ENCODE measurements around the gene NFKB2.

NFKB2 gene

GRCh38 chr10:102420181-102420713 lies 24.7 kb downstream of the NFKB2 start:
- TF ChIP-seq ZSCAN16 (tag by site-specific recombination; IDR thresholded peaks at IDR 0.05) = no peak
- TF ChIP-seq MEIS1 (CRISPR knock-in tag; IDR thresholded peaks at IDR 0.05; ENCODE audit: borderline replicate concordance) = no peak
- no peak for TF ChIP-seq ZSCAN5A (tag by site-specific recombination; IDR thresholded peaks at IDR 0.05)
- TF ChIP-seq ZBTB20 (tag by site-specific recombination; IDR thresholded peaks at IDR 0.05) = 0 out of 2 replicates have a peak, but pooled peaks have one; percentile 12
- TF ChIP-seq REST (tag by site-specific recombination; IDR thresholded peaks at IDR 0.05) = peak; percentile 61
- peak; percentile 8; the same call in 1 of the 2 replicates for TF ChIP-seq PRDM10 (tag by site-specific recombination; IDR thresholded peaks at IDR 0.05)
- CTCF ChIA-PET = interaction anchor here (0.6 to 5.6 kb wide), 10 partner anchors 10 to 190 kb away, joined by 3 to 57 read pairs (median 6); partner anchors contain the start of genes CUEDC2 and NFKB2
- no peaks in the 10 kb centered on the region for H3K9me3 ChIP-seq (ENCODE audit: control insufficient read depth, insufficient read depth, low read depth, low read length)
- peaks cover 0 to 28% of the 10 kb centered on the region in 2 experiments; a peak in 1 of 3 replicates for H3K36me3 ChIP-seq (ENCODE audit: control insufficient read depth in 2 of 2, insufficient read depth in 1 of 2, low read length in 2 of 2)
- POLR2A ChIA-PET = interaction anchor here (0.6 to 5.2 kb wide), 13 partner anchors 8 to 296 kb away, joined by 3 to 42 read pairs (median 5); partner anchors contain the start of genes C10orf95 and CUEDC2
- H3K4me1 ChIP-seq (ENCODE audit: control insufficient read depth, insufficient read depth, low read length) = peaks cover 9% of the 10 kb centered on the region
- peak overlapping the region; percentile 80 for H3K4me3 ChIP-seq (ENCODE audit: low read depth, low read length)
- peak overlapping the region; percentile 65 for H3K27ac ChIP-seq (ENCODE audit: extremely low read depth, low read depth, low read length)

GRCh38 chr10:102420714-102421506 lies 25.4 kb downstream of the NFKB2 start, which contains the start of gene FBXL15:
FBXL15 (plus strand) TSS chr10:102420836; CDS start chr10:102421130, 294 bp downstream.
- CTCF ChIA-PET = interaction anchor here (0.7 to 5.6 kb wide), 10 partner anchors 11 to 191 kb away, joined by 3 to 57 read pairs (median 8); partner anchors contain the start of genes CUEDC2 and NFKB2
- H3K36me3 ChIP-seq (ENCODE audit: control insufficient read depth in 2 of 2, insufficient read depth in 1 of 2, low read length in 2 of 2) = peaks cover 0 to 29% of the 10 kb centered on the region in 2 experiments; a peak in 1 of 3 replicates
- peaks cover 9% of the 10 kb centered on the region for H3K4me1 ChIP-seq (ENCODE audit: control insufficient read depth, insufficient read depth, low read length)
- POLR2A ChIA-PET = interaction anchor here (0.8 to 5.2 kb wide), 17 partner anchors 9 to 269 kb away, joined by 3 to 42 read pairs (median 5); partner anchors contain the start of genes C10orf95 and CUEDC2
- no peaks in the 10 kb centered on the region for H3K9me3 ChIP-seq (ENCODE audit: control insufficient read depth, insufficient read depth, low read depth, low read length)
- H3K27ac ChIP-seq (ENCODE audit: extremely low read depth, low read depth, low read length) = peak within 1 kb of the TSS; percentile 65
- H3K4me3 ChIP-seq (ENCODE audit: low read depth, low read length) = peak within 1 kb of the TSS; percentile 80
- TF ChIP-seq ZNF426 (tag by site-specific recombination; IDR thresholded peaks at IDR 0.05) = no peak
- no peak for TF ChIP-seq ZNF175 (tag by site-specific recombination; IDR thresholded peaks at IDR 0.05)
- TF ChIP-seq ZBTB7A (tag by site-specific recombination; IDR thresholded peaks at IDR 0.05; ENCODE audit: low read depth) = peak; percentile 93
- no peak for TF ChIP-seq MEIS1 (CRISPR knock-in tag; IDR thresholded peaks at IDR 0.05; ENCODE audit: borderline replicate concordance)
- TF ChIP-seq ZNF24 (tag by site-specific recombination; IDR thresholded peaks at IDR 0.05) = peak; percentile 87
- no peak for TF ChIP-seq ZNF37A (tag by site-specific recombination; IDR thresholded peaks at IDR 0.05)
- peak; percentile 66; the same call in 1 of the 2 replicates for TF ChIP-seq AEBP2 (tag by site-specific recombination; IDR thresholded peaks at IDR 0.05; ENCODE audit: borderline replicate concordance)
- no peak for TF ChIP-seq ZNF266 (tag by site-specific recombination; IDR thresholded peaks at IDR 0.05; ENCODE audit: low read depth)
- 0 out of 2 replicates have a peak, but pooled peaks have one; percentile 31 for TF ChIP-seq KLF1 (tag by site-specific recombination; IDR thresholded peaks at IDR 0.05)
- TF ChIP-seq KLF17 (tag by site-specific recombination; IDR thresholded peaks at IDR 0.05) = peak; percentile 95
- peak; percentile 100 for TF ChIP-seq ZBTB17 (tag by site-specific recombination; IDR thresholded peaks at IDR 0.05)
- no peak; the same call in 1 of the 2 replicates for TF ChIP-seq ZNF585B (tag by site-specific recombination; IDR thresholded peaks at IDR 0.05)
- TF ChIP-seq ZNF747 (tag by site-specific recombination; IDR thresholded peaks at IDR 0.05) = no peak
- TF ChIP-seq HOXA7 (CRISPR knock-in tag; IDR thresholded peaks at IDR 0.05; ENCODE audit: borderline replicate concordance) = no peak
